ENCODE measurements around the gene ZNF423. TPM values are rescaled to one million over a fixed set of nuclear protein-coding genes. Genes with fewer than 3 reads are reported as not detected.

ZNF423 gene
- total and polyA plus RNA-seq, 7 donors, result 0.69 to 19.7 (median 3.6) TPM

DNA sequence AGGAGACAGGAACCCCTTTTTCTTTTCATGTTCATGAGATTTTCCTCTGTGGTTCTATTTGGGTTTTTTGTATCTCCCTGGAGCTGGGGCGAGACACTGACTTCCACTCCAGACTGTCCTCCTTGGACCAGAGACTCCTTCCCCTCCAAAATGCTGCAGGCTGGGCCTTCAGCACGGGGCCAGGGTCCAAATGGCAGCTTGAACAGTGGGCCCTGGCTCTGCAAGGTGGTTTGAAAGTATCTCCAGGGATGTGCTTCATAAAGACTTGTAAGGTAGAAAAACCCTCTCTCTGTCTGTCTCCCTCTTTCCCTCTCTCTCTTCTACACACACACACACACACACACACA is 236.1 kb downstream of the ZNF423 start:
- intact Hi-C loops (cut with DNase I), result loop anchor here (10.0 kb wide), 1 partner anchor 125 kb away; no protein-coding TSS in a partner anchor

DNA sequence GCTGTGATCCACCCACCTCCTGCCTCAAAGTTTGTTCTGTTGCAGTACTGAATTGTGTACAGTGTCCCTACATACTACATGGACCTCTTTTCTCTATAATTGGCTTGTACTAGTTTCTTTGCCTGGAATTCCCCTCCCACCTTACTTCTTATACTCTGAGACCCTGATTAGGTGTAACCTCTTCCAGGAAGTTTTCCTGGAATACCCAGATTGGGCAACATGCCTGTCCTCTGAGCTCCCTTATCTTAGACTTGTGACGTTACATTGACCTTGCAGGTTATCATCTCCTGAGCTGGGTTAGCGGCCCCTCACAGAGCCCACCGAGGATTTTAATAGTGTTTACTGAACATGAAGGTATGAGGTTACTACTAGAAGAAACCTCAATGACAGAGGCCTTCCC is 237.0 kb downstream of the ZNF423 start:
- Histone ChIP-seq H3K9me3 (no peaks in the 10 kb centered on the region), H3K36me3 (no peaks in the 10 kb centered on the region), H3K4me3 (no peak overlapping the region), H3K4me1 (peaks cover 0 to 25% (median 22%) of the 10 kb centered on the region in 4 donors), H3K27me3 (no peaks in the 10 kb centered on the region), H3K27ac (peak overlapping the region in 1 of 4 donors; percentile 76)
- TF ChIP-seq, protein P1, sequence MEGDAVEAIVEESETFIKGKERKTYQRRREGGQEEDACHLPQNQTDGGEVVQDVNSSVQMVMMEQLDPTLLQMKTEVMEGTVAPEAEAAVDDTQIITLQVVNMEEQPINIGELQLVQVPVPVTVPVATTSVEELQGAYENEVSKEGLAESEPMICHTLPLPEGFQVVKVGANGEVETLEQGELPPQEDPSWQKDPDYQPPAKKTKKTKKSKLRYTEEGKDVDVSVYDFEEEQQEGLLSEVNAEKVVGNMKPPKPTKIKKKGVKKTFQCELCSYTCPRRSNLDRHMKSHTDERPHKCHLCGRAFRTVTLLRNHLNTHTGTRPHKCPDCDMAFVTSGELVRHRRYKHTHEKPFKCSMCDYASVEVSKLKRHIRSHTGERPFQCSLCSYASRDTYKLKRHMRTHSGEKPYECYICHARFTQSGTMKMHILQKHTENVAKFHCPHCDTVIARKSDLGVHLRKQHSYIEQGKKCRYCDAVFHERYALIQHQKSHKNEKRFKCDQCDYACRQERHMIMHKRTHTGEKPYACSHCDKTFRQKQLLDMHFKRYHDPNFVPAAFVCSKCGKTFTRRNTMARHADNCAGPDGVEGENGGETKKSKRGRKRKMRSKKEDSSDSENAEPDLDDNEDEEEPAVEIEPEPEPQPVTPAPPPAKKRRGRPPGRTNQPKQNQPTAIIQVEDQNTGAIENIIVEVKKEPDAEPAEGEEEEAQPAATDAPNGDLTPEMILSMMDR (IDR thresholded peaks at IDR 0.05), result no peak
- no peak for TF ChIP-seq EP300 (IDR thresholded peaks at IDR 0.05)
- TF ChIP-seq POLR2AphosphoS5 (IDR thresholded peaks at IDR 0.05), result no peak
- TF ChIP-seq POLR2A (IDR thresholded peaks at IDR 0.05), result no peak
- WGBS, 2 donors, result 67 to 84% methylated on average over 3 of the region's 3 CpGs
- DNase-seq, result peak; percentile 11
- intact Hi-C loops (cut with DNase I), result no loop called here

More for the DNA sequence above, 236.1 kb downstream of the ZNF423 start:
- H3K27ac ChIP-seq, result peak overlapping the region; percentile 64 to 76 (median 74)
- DNase-seq, result peak; percentile 50
- H3K9me3 ChIP-seq, result no peaks in the 10 kb centered on the region
- peaks cover 0 to 25% (median 22%) of the 10 kb centered on the region in 4 donors for H3K4me1 ChIP-seq
- 82 to 91% methylated on average over 2 of the region's 2 CpGs for WGBS, 2 donors
- TF ChIP-seq, protein P1 (IDR thresholded peaks at IDR 0.05), result no peak
- TF ChIP-seq EP300 (IDR thresholded peaks at IDR 0.05) (no peak), POLR2A (IDR thresholded peaks at IDR 0.05) (no peak), POLR2AphosphoS5 (IDR thresholded peaks at IDR 0.05) (no peak)
- H3K4me3 ChIP-seq, result no peak overlapping the region
- no peaks in the 10 kb centered on the region for H3K36me3 ChIP-seq
- H3K27me3 ChIP-seq, result no peaks in the 10 kb centered on the region

DNA sequence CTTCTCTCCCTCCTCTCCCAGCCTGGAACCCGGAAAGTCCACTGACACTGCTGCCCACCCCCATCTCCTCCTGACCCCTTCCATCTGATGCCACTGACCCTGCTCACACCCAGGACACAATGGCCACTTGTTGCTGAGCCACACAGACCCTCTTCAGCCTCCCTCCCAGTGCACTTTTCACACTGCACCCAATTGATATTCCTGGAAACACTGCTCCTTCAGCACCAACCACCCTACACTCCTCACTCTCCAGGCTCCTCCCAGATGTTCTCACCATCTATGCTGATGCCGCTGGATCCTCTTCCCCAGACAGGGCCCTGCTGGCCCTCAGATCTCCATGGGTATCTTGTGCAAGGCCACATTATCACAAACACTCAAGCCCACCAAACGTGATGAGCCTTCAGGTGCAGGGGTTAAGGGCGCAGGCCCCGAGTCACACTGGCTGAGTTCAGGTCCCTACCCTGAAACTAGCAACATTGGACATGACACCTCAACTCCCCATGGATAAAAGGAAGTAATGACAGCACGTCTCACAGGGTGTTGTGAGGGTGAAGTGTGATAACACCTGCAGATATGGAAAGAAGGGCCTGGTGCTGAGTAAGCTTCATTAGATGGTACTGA is 238.1 kb downstream of the ZNF423 start:
- intact Hi-C loops (cut with DNase I), result no loop called here
- H3K4me3 ChIP-seq, result no peak overlapping the region
- TF ChIP-seq, protein P1 (IDR thresholded peaks at IDR 0.05), result no peak
- TF ChIP-seq POLR2AphosphoS5 (IDR thresholded peaks at IDR 0.05) (no peak), POLR2A (IDR thresholded peaks at IDR 0.05) (no peak), EP300 (IDR thresholded peaks at IDR 0.05) (no peak)

DNA sequence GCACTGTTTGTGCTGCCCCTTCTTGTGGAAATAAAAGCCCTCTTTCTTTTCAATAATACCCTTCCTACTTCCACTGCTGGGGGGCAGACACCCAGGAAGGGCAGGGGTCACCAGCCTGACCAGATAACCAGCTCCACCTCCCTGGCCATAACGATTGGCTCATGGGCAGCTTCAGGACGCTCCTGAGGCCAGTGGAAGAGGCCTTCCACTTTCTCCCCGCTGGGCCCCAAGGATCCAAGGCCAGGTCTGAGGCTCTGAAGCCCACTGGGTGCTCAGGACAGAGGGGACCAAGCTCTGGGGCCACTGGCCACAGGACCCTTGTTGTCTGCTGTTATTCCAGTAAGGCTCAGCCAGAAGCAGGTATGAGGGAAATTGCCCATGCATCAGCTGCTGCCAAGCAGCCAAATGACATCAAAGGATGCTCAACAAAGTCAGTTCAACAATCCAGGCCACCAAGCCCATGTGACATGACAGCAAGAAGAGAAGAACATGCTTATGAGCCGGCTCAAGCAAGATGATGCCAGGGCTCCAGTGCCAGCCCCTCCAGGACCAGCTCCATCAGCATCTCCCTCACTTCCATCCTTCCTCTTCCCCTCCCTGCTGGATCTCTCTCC is 238.8 kb downstream of the ZNF423 start:
- Histone ChIP-seq H3K4me1 (peaks cover 0 to 25% (median 22%) of the 10 kb centered on the region in 4 donors), H3K36me3 (no peaks in the 10 kb centered on the region), H3K27ac (no peak overlapping the region), H3K9me3 (no peaks in the 10 kb centered on the region), H3K4me3 (no peak overlapping the region), H3K27me3 (no peaks in the 10 kb centered on the region)
- peak; percentile 33 for DNase-seq
- 84 to 85% methylated on average over 4 of the region's 4 CpGs for WGBS, 2 donors
- intact Hi-C loops (cut with DNase I), result no loop called here
- TF ChIP-seq, protein P1 (IDR thresholded peaks at IDR 0.05), result no peak
- TF ChIP-seq POLR2AphosphoS5 (IDR thresholded peaks at IDR 0.05) (no peak), POLR2A (IDR thresholded peaks at IDR 0.05) (no peak), EP300 (IDR thresholded peaks at IDR 0.05) (no peak)

More for the DNA sequence above, 238.1 kb downstream of the ZNF423 start:
- no peaks in the 10 kb centered on the region for H3K27me3 ChIP-seq
- no peaks in the 10 kb centered on the region for H3K36me3 ChIP-seq
- no peak overlapping the region for H3K27ac ChIP-seq
- DNase-seq, result peak; percentile 28
- peaks cover 0 to 25% (median 22%) of the 10 kb centered on the region in 4 donors for H3K4me1 ChIP-seq
- 86 to 92% methylated on average over 6 of the region's 6 CpGs for WGBS, 2 donors
- no peaks in the 10 kb centered on the region for H3K9me3 ChIP-seq
